Tibial artery (tissue), 4 donors: Measurements from ENCODE around the gene CHAT.

Source experiments
- DNase-seq, 2 donors: peaks; one replicate each; pipeline ENCODE4 v3.0.0-alpha.2; 2019
- H3K27ac ChIP-seq, 2 donors: fragments of 200-600 bp; sonication (generic) in 1 of 2; 1 replicate in 1 of 2; 2 replicates in 1 of 2; pipeline ENCODE4 v1.5.1; 2018 to 2019; ENCODE audit warnings: mild to moderate bottlenecking in 1 of 2
- H3K27me3 ChIP-seq, 2 donors: fragments of 200-600 bp; sonication (generic) in 1 of 2; one replicate each; pipeline versions ENCODE4 v1.5.1 to v1.6.0; 2016 to 2019
- H3K36me3 ChIP-seq, 3 donors: fragments of 200-600 bp; sonication (generic) in 2 of 3; one replicate each; pipeline ENCODE4 v1.5.1; 2016 to 2019; ENCODE audit warnings: mild to moderate bottlenecking in 2 of 3
- H3K4me1 ChIP-seq, 4 donors: fragments of 200-600 bp; sonication (generic) in 2 of 4; 1 replicate in 3 of 4; 2 replicates in 1 of 4; pipeline ENCODE4 v1.5.1; 2016 to 2019
- H3K4me3 ChIP-seq, 2 donors: fragments of 200-600 bp; sonication (generic) in 1 of 2; 1 replicate in 1 of 2; 2 replicates in 1 of 2; pipeline ENCODE4 v1.5.1; 2018 to 2019; ENCODE audit warnings: mild to moderate bottlenecking in 2 of 2
- H3K9me3 ChIP-seq, 3 donors: fragments of 200-600 bp; sonication (generic) in 1 of 3; one replicate each; pipeline ENCODE4 v1.5.1; 2016 to 2019
- intact Hi-C: fragments of 100-400 bp; cut with DNase I; formaldehyde crosslinking; loops from one replicate; pipeline ENCODE4 v1.15.0; 2023; ENCODE audit warnings: low total_unique reads
- TF ChIP-seq, protein P1 (sequence below), 2 experiments: fragments of 200-600 bp in 1 of 2; fragments of 450-650 bp in 1 of 2; IDR thresholded peaks; one replicate each; pipeline ENCODE4 v1.5.1; 2017 to 2019; ENCODE audit warnings: antibody characterized with exemption in 2 of 2, mild to moderate bottlenecking in 1 of 2, moderate library complexity in 1 of 2

Gene CHAT

GRCh38 chr10:49617121-49618020, 3.5 kb downstream of the CHAT start:
- Histone ChIP-seq H3K27ac (no peak overlapping the region), H3K4me1 (peaks cover 0 to 13% (median 5%) of the 10 kb centered on the region in 4 donors), H3K27me3 (peaks cover 0 to 89% of the 10 kb centered on the region in 2 donors), H3K4me3 (no peak overlapping the region), H3K9me3 (no peaks in the 10 kb centered on the region), H3K36me3 (no peaks in the 10 kb centered on the region)
- intact Hi-C loops, result no loop called here
- peak in 1 of 2 donors; percentile 51 for DNase-seq
- TF ChIP-seq, protein P1, sequence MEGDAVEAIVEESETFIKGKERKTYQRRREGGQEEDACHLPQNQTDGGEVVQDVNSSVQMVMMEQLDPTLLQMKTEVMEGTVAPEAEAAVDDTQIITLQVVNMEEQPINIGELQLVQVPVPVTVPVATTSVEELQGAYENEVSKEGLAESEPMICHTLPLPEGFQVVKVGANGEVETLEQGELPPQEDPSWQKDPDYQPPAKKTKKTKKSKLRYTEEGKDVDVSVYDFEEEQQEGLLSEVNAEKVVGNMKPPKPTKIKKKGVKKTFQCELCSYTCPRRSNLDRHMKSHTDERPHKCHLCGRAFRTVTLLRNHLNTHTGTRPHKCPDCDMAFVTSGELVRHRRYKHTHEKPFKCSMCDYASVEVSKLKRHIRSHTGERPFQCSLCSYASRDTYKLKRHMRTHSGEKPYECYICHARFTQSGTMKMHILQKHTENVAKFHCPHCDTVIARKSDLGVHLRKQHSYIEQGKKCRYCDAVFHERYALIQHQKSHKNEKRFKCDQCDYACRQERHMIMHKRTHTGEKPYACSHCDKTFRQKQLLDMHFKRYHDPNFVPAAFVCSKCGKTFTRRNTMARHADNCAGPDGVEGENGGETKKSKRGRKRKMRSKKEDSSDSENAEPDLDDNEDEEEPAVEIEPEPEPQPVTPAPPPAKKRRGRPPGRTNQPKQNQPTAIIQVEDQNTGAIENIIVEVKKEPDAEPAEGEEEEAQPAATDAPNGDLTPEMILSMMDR (IDR thresholded peaks at IDR 0.05), result no peak

DNA sequence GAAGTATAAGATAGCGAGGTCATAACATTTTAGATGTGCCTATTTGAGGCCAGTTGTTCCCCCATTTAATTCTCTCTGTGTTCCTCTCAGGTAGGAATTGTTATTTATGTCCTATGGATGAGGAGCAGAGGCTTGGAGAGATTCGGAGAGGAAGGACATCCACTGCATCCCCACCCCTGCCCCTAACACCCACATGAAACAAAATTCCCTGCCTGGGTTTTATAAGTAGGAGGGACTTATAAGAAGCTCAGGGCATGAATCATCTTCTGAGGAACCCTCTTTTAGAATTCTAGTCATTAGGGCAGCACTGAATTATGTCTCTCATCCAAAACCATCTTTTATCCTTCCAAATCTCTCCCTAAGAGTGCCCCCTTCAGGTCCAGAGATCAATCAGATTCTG, 5.0 kb downstream of the CHAT start:
- TF ChIP-seq, protein P1 (IDR thresholded peaks at IDR 0.05), result no peak
- Histone ChIP-seq H3K4me1 (peaks cover 0 to 9% (median 4%) of the 10 kb centered on the region in 4 donors), H3K27me3 (peaks cover 0 to 74% of the 10 kb centered on the region in 2 donors), H3K36me3 (no peaks in the 10 kb centered on the region), H3K27ac (no peak overlapping the region), H3K4me3 (no peak overlapping the region), H3K9me3 (no peaks in the 10 kb centered on the region)
- no peak for DNase-seq
- intact Hi-C loops, result no loop called here

GRCh38 chr10:49619613-49620012, 5.8 kb downstream of the CHAT start:
- intact Hi-C loops, result no loop called here

DNA sequence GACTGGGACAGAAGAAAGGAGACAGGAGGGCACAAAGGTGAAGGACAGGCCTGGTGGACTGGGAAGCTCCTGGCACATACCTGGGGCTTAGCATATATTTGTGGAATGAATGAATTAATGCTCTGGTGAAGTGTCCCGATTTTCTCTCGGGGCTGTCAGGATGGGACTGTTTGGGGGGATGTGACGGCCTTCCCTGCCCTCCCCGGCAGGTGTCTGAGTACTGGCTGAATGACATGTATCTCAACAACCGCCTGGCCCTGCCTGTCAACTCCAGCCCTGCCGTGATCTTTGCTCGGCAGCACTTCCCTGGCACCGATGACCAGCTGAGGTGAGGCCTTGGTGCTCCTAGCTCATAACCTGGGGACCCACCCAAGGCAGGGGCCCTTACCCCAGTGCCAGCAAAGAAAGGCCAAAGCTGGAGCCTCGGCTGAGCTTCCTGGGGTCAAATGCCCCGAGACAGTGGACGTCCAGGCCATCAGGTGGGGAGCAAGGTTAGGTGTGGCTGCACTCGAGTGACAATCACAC, 6.5 kb downstream of the CHAT start:
- Histone ChIP-seq H3K9me3 (no peaks in the 10 kb centered on the region), H3K27ac (no peak overlapping the region), H3K27me3 (peaks cover 0 to 59% of the 10 kb centered on the region in 2 donors), H3K4me1 (no peaks in the 10 kb centered on the region), H3K36me3 (no peaks in the 10 kb centered on the region), H3K4me3 (no peak overlapping the region)
- intact Hi-C loops, result no loop called here
- TF ChIP-seq, protein P1 (IDR thresholded peaks at IDR 0.05), result no peak
- peak in 1 of 2 donors; percentile 41 for DNase-seq

More at GRCh38 chr10:49619613-49620012, 5.8 kb downstream of the CHAT start:
- TF ChIP-seq, protein P1 (IDR thresholded peaks at IDR 0.05), result no peak
- H3K4me3 ChIP-seq, result no peak overlapping the region
- H3K27me3 ChIP-seq, result peaks cover 0 to 66% of the 10 kb centered on the region in 2 donors
- no peaks in the 10 kb centered on the region for H3K9me3 ChIP-seq
- DNase-seq, result peak in 1 of 2 donors; percentile 35
- no peak overlapping the region for H3K27ac ChIP-seq
- H3K4me1 ChIP-seq, result peaks cover 0 to under 1% (median under 1%) of the 10 kb centered on the region in 4 donors
- H3K36me3 ChIP-seq, result no peaks in the 10 kb centered on the region

GRCh38 chr10:49620841-49621378, 7.1 kb downstream of the CHAT start:
- TF ChIP-seq, protein P1 (IDR thresholded peaks at IDR 0.05), result no peak
- H3K9me3 ChIP-seq, result no peaks in the 10 kb centered on the region
- H3K4me3 ChIP-seq, result no peak overlapping the region
- H3K27me3 ChIP-seq, result peaks cover 0 to 53% of the 10 kb centered on the region in 2 donors
- H3K36me3 ChIP-seq, result no peaks in the 10 kb centered on the region
- no peak overlapping the region for H3K27ac ChIP-seq
- peak in 1 of 2 donors; percentile 45 for DNase-seq
- intact Hi-C loops, result no loop called here
- H3K4me1 ChIP-seq, result no peaks in the 10 kb centered on the region
